Adrenal gland (tissue), 12 donors: ENCODE measurements around the gene MTMR6. TPM values are rescaled to one million over a fixed set of nuclear protein-coding genes. Genes with fewer than 3 reads are reported as not detected.

Experiments
- DNase-seq, 7 donors: peaks; one replicate each; pipeline ENCODE4 v3.0.0-alpha.2; 2019 to 2020
- H3K27ac ChIP-seq, 5 donors: fragments of 200-600 bp; sonication (generic) in 4 of 5; 1 replicate in 3 of 5; 2 replicates in 2 of 5; pipeline versions ENCODE4 v1.5.1 to v1.8.0; 2016 to 2020; ENCODE audit warnings: mild to moderate bottlenecking in 1 of 5
- H3K27me3 ChIP-seq: fragments of 200-600 bp; 2 replicates; pipeline ENCODE4 v1.8.0; 2021
- H3K36me3 ChIP-seq, 2 donors: fragments of 200-600 bp; replicated peaks in 1 of 2; 1 replicate in 1 of 2; 2 replicates in 1 of 2; pipeline versions ENCODE4 v1.5.1 to v1.8.0; 2018 to 2022
- H3K4me1 ChIP-seq, 2 donors: fragments of 200-600 bp; replicated peaks in 1 of 2; 1 replicate in 1 of 2; 2 replicates in 1 of 2; pipeline versions ENCODE4 v1.5.1 to v1.8.0; 2018 to 2021
- H3K4me3 ChIP-seq, 4 donors: fragments of 200-600 bp; sonication (generic) in 3 of 4; one replicate each; pipeline ENCODE4 v1.5.1; 2016 to 2018
- H3K9me3 ChIP-seq, 3 donors: fragments of 200-600 bp; sonication (generic) in 1 of 3; replicated peaks in 1 of 3; 1 replicate in 2 of 3; 2 replicates in 1 of 3; pipeline versions ENCODE4 v1.5.1 to v1.8.0; 2016 to 2021
- CTCF ChIP-seq, 6 experiments: fragments of 450-650 bp in 4 of 6; fragments of 200-600 bp in 2 of 6; sonication (generic) in 1 of 6; IDR thresholded peaks; 1 replicate in 5 of 6; 2 replicates in 1 of 6; pipeline versions ENCODE4 v1.5.1 to v1.8.0; 2016 to 2021; ENCODE audit warnings: antibody characterized with exemption in 6 of 6, mild to moderate bottlenecking in 2 of 6, moderate library complexity in 1 of 6
- POLR2A ChIP-seq, 2 donors: fragments of 450-650 bp; IDR thresholded peaks; one replicate each; pipeline ENCODE4 v1.6.1; 2017; ENCODE audit warnings: antibody characterized with exemption in 2 of 2, mild to moderate bottlenecking in 2 of 2, moderate library complexity in 1 of 2
- WGBS, 4 donors: extraction: QIAGEN DNeasy Blood & Tissue Kit in 2 of 4; methylation state at CpG; one replicate each; pipeline versions ENCODE4 v1.1.5 to v1.1.7; 2013 to 2017; 5-methylcytosine and 5-hydroxymethylcytosine counted together
- intact Hi-C, 2 donors: fragments of 100-400 bp; cut with DNase I; formaldehyde crosslinking; loops; one replicate each; pipeline versions ENCODE4 v1.14.1 to v1.15.0; 2022 to 2023
- polyA plus RNA-seq, 3 donors: library from polyadenylated mRNA; stranded (reverse); fragments of 200-250 nt in 2 of 3; fragments of 350-450 nt in 1 of 3; fragmentation: Illumina TruSeq in 1 of 3; extraction: RNeasy Lipid Tissue Mini Kit (QIAGEN cat#74804) in 1 of 3; gene quantifications; one replicate each; pipeline ENCODE4 v1.2.3, GENCODE V29; 2013 to 2014
- total RNA-seq, 9 donors: library from RNA; depleted of rRNA in 4 of 9; stranded (reverse); fragments of >200 nt in 4 of 9; fragments of 120-200 nt in 1 of 9; fragmentation: NEBNext Ultra II Directional in 1 of 9; extraction: Animal tissue kit (Norgen Biotek cat#: 25700) in 1 of 9; gene quantifications; one replicate each; pipeline versions ENCODE4 v1.1.0 to v1.2.4, GENCODE V29; 2013 to 2023
- donor health status: healthy with polysubstance abuse.
- donor health status: Bipolar disorder and iron deficiency.
- donor health status: DM: yes; HTN: yes; CAD: no.
- donor health status: DM: no; HTN: no; CAD: no.
- donor health status: DM: no; HTN: no; CAD: no.
- donor health status: DM: yes; HTN: yes; CAD: no.

MTMR6 gene
- total and polyA plus RNA-seq, 12 donors = 6.0 to 57.2 (median 36.1) TPM

DNA sequence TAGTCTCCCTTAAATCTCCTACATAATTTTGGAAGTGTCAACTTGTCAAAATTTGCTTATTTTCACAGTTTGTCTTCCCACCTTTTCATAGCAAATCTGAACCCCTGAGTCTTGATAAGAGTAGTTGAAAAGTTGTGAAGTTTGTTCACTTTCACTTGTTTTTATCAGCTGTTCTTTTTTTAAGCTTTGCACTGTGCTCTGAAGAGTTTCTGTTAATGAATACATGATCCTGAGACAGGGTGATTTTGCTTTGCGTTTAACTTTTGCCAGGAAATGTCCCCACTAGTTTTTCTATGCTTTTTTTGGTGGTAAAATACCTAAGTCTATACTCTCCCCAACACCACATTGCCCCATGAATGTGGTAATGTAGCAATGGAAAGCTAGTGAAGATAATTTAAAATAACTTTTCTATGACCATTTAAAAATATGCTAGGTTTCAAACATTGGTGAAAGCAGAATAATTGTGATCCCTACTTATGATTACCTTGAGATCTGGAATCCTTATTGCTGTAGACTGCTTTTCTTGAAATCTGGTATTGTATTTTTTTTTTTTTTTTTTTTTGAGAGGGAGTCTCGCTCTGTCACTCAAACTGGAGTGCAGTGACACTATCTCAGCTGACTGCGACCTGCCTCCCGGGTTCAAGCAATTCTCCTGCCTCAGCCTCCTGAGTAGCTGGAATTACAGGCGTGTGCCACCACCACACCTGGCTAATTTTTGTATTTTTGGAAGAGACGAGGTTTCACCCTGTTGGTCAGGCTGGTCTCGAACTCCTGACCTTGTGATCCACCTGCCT is 19.6 kb upstream of the MTMR6 start:
- DNase-seq = no peak
- H3K36me3 ChIP-seq = peaks cover 0 to 19% of the 10 kb centered on the region in 2 donors
- intact Hi-C loops = no loop called here
- 85 to 95% (median 89%) methylated on average over 7 of the region's 7 CpGs for WGBS, 4 donors
- TF ChIP-seq CTCF (IDR thresholded peaks at IDR 0.05) (no peak), POLR2A (IDR thresholded peaks at IDR 0.05) (no peak)
- H3K4me1 ChIP-seq = peaks cover 4 to 11% of the 10 kb centered on the region in 2 donors
- no peaks in the 10 kb centered on the region for H3K9me3 ChIP-seq
- no peak overlapping the region for H3K27ac ChIP-seq
- no peak overlapping the region for H3K4me3 ChIP-seq
- H3K27me3 ChIP-seq = no peaks in the 10 kb centered on the region

- intact Hi-C loops = no loop called here
- TF ChIP-seq CTCF (IDR thresholded peaks at IDR 0.05) (no peak), POLR2A (IDR thresholded peaks at IDR 0.05) (no peak)
- 2 to 6% (median 5%) methylated on average over 7 of the region's 7 CpGs for WGBS, 4 donors
- DNase-seq = no peak
- peaks cover 4 to 11% of the 10 kb centered on the region in 2 donors for H3K4me1 ChIP-seq
- no peaks in the 10 kb centered on the region for H3K36me3 ChIP-seq
- H3K4me3 ChIP-seq = peak overlapping the region; percentile 68 to 83 (median 78)
- H3K27ac ChIP-seq = peak overlapping the region; percentile 84 to 96 (median 93)
- H3K9me3 ChIP-seq = no peaks in the 10 kb centered on the region
- H3K27me3 ChIP-seq = no peaks in the 10 kb centered on the region
Measured at GRCh38 chr13:25302121-25302520, 14.8 kb upstream of the MTMR6 start.

- H3K27me3 ChIP-seq = no peaks in the 10 kb centered on the region
- peak within 1 kb of the TSS; percentile 84 to 96 (median 93) for H3K27ac ChIP-seq
- peak within 1 kb of the TSS; percentile 68 to 83 (median 78) for H3K4me3 ChIP-seq
- whole genome bisulfite sequencing, 4 donors = 0 to 1% (median 0%) methylated on average over 22 to 64 of the region's 64 CpGs
- DNase-seq = peak; percentile 95 to 98 (median 97)
- no peaks in the 10 kb centered on the region for H3K9me3 ChIP-seq
- TF ChIP-seq CTCF (IDR thresholded peaks at IDR 0.05) (no peak), POLR2A (IDR thresholded peaks at IDR 0.05) (peak; percentile 94)
- peaks cover 4 to 11% of the 10 kb centered on the region in 2 donors for H3K4me1 ChIP-seq
- H3K36me3 ChIP-seq = no peaks in the 10 kb centered on the region
- intact Hi-C loops = no loop called here
Measured at GRCh38 chr13:25301347-25302113, 14.2 kb upstream of the MTMR6 start, which contains the start of gene NUP58. Gene NUP58, plus strand, starts transcription at chr13:25301625. Its CDS starts 149 bp downstream, at chr13:25301774.

- intact Hi-C loops = no loop called here
- TF ChIP-seq CTCF (IDR thresholded peaks at IDR 0.05) = no peak
- no peak for TF ChIP-seq POLR2A (IDR thresholded peaks at IDR 0.05)
- Histone ChIP-seq H3K4me1 (peaks cover 4 to 11% of the 10 kb centered on the region in 2 donors), H3K4me3 (peak overlapping the region in 3 of 4 donors; percentile 68 to 83 (median 80)), H3K9me3 (no peaks in the 10 kb centered on the region), H3K27ac (peak overlapping the region in 4 of 5 donors; percentile 84 to 96 (median 94)), H3K27me3 (no peaks in the 10 kb centered on the region), H3K36me3 (no peaks in the 10 kb centered on the region)
- WGBS, 4 donors = 12 to 26% (median 16%) methylated on average over 17 to 33 of the region's 33 CpGs
- DNase-seq = peak in 5 of 7 donors; percentile 17 to 60 (median 39)
Measured at GRCh38 chr13:25300861-25301346, 13.6 kb upstream of the MTMR6 start.
